Bone marrow (tissue), 2 donors: ENCODE measurements around the gene C1QL2.

Experiments
- DNase-seq, 2 donors: peaks; one replicate each; lab custom pipeline; 2025; lab: John Stamatoyannopoulos, UW

C1QL2 gene

GRCh38 chr2:119179202-119179601 is 20.7 kb upstream of the C1QL2 start:
- DNase-seq, result no peak

- DNase-seq, result no peak
Observed at GRCh38 chr2:119178776-119179175, 20.2 kb upstream of the C1QL2 start.

GRCh38 chr2:119177838-119178190 is 19.3 kb upstream of the C1QL2 start:
- DNase-seq, result no peak

- no peak for DNase-seq
Observed at GRCh38 chr2:119177171-119177837, 18.8 kb upstream of the C1QL2 start.

- no peak for DNase-seq
Observed at GRCh38 chr2:119175517-119175916, 17.0 kb upstream of the C1QL2 start.

GRCh38 chr2:119174993-119175347 is 16.4 kb upstream of the C1QL2 start:
- DNase-seq, result no peak

GRCh38 chr2:119174216-119174992 is 15.9 kb upstream of the C1QL2 start:
- DNase-seq, result peak in 1 of 2 donors; percentile 28

- DNase-seq, result no peak
Observed at GRCh38 chr2:119173556-119174060, 15.1 kb upstream of the C1QL2 start.

GRCh38 chr2:119170504-119170903 is 12.0 kb upstream of the C1QL2 start:
- DNase-seq, result no peak

GRCh38 chr2:119169717-119170116 is 11.2 kb upstream of the C1QL2 start:
- no peak for DNase-seq

GRCh38 chr2:119160361-119160990 is 1.9 kb upstream of the C1QL2 start:
- DNase-seq, result no peak

- no peak for DNase-seq
Observed at GRCh38 chr2:119157850-119158511, 570 bp downstream of the C1QL2 start.

GRCh38 chr2:119156891-119157773 is 1.4 kb downstream of the C1QL2 start:
- no peak for DNase-seq

GRCh38 chr2:119156105-119156890 is 2.3 kb downstream of the C1QL2 start:
- no peak for DNase-seq

- no peak for DNase-seq
Observed at GRCh38 chr2:119155633-119156032, 2.9 kb downstream of the C1QL2 start.

GRCh38 chr2:119154076-119154475 is 4.5 kb downstream of the C1QL2 start:
- no peak for DNase-seq

GRCh38 chr2:119149611-119150010 is 8.9 kb downstream of the C1QL2 start:
- DNase-seq, result no peak

- no peak for DNase-seq
Observed at GRCh38 chr2:119147776-119148715, 10.5 kb downstream of the C1QL2 start.

- no peak for DNase-seq
Observed at GRCh38 chr2:119144806-119145205, 13.7 kb downstream of the C1QL2 start.

- no peak for DNase-seq
Observed at GRCh38 chr2:119142824-119143223, 15.7 kb downstream of the C1QL2 start.
